GM21360 (cell line): Measurements from ENCODE around the gene SERPINH1.
"Not testable (repeated sequence)": the region's sequence is repeated elsewhere in the genome, so short reads cannot be mapped to it uniquely, and the experiment has no call there.

Experiments
- ATAC-seq: cut with Tn5 transposase; IDR thresholded peaks from one replicate; pipeline ENCODE4 v1.9.1; 2021; ENCODE audit warnings: mild to moderate bottlenecking, moderate library complexity; ENCODE audit not compliant: unreplicated experiment

SERPINH1 gene

DNA sequence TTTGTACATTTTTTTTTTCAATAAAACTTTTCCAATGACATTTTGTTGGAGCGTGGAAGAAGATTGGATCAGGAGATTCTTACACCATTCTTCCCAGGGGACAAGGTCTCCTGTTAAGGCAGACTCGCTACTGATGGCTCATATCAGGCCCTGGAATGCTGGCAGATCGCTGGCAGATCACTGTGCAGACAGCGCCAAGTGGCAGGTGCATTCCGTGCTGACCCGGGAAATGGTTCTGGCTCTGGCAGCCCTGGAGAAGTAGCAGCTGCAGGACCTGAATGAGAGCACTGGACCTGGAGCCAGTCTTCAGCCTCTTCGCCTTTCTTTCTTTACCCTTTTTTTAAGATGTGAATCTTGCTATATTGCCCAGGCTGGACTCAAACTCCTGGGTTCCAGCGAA lies 10.7 kb downstream of the SERPINH1 start:
- ATAC-seq, result no peak

DNA sequence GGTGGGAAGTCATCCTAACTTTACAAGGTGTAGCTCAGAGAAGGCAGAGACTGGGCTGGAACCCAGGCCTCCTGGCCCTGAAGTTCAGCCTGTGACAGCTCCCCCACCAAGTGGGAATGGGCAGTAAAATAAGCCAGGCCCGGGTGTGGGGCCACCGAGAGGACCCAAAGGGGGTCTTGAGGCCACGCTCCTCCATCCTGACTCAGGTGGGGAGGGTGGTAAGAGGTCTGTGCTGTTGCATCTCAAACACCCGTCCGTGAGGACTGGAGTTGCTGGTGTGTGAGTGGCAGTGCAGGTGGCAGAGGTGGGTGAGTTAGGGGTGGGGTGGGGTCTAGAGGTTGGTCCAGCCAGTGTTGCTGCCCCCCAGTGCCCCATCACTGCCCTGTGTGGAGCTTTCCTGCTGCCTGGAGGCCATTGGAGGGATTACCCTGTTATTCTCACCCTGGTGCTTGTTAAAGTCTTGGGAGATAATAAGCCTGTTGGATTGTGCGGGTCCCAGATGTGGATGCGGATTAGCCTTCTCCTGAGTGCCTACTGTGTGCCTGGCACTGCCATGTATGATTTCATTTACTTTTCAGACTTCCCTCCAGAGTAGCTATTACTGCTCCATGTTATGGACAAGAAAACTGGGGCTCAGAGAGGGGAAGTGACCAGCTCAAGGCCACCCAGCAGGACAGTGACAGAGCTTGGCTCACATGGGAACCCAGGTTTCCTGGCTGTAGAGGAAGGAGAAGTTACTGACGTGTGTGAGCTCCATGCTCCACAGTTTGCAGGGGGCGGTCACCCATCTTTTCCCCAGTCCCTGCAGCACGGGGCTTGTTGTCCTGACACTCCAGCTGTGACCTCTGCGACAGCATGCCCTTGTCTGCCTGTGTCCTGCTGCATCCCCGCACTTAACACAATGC lies 12.9 kb downstream of the SERPINH1 start:
- no peak for ATAC-seq

DNA sequence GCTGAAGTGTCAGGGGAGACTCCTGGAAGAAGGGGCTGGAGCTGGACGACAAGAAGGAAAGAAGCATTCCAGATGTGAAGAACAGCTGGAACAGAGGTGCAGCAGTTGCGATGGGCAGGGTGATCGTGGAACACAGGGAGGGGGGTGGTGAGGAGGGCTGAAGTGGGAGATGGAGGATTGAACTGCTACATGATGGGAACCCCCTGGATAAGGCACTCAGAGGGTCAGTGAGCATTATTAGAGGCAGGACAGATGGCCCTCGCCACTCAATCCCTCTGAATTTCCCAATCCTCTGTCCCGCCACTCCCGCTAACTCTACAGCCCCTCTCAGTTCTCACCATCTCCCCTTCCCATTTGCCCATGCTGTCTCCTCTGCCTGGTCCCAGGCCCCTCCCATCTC lies 14.0 kb downstream of the SERPINH1 start:
- no peak for ATAC-seq

DNA sequence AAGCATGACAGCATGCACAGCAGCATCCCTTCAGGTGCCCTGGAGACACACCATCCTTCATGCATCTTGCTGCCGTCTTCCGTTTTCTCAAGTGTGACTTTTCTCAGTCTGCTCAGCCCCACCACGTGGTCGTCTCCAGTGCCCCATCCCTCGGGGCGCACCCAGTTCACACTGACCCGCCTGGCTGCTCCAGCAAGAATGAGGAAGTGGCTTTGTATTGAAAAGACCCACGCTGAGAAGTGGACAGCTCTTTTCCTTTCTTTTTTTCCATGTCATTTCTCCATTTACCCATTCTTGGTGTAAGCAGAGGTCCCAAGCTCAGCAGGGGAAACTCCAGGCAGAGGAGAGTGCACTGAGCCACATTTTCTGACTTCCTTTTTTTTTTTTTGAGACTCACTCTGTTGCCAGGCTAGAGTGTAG lies 14.5 kb downstream of the SERPINH1 start:
- no peak for ATAC-seq

DNA sequence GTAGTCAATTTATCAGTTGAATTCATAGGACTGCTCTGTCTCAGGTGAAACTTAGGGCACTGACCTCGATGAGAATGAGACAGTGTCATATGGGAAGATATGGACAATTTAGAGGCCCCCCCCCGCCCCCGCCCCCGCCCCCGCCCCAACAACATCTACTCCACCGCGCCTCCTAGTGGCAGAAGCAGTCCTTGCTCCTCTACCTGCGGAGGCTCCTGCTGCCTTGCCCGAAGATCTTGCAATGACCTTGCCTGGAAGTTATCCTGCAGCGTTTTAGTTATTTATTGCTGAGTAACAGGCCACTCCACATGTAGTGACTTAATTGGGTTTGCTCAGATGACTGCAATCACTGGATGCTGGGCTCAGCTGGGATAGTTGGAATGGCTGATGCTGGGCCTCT lies 15.2 kb downstream of the SERPINH1 start:
- no peak for ATAC-seq

DNA sequence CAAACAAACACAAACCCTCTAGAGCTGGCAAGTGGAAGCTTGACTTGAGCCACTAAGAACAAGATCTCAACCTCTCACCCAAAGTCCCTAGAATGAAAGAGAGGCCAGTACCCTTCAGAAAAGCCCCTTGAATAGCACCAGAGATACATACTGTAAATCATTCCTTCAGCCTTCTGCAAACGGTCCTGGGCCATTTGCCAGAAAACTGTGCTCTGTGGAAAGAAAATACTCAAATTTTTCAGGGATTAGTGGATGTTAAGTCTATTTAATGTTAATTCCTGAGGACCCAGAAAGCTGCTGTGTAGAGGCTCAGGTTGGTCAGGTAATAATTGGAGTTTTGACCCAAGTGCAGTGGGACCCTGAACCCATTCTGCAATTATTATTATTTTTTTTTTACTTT lies 16.9 kb downstream of the SERPINH1 start:
- no peak for ATAC-seq

DNA sequence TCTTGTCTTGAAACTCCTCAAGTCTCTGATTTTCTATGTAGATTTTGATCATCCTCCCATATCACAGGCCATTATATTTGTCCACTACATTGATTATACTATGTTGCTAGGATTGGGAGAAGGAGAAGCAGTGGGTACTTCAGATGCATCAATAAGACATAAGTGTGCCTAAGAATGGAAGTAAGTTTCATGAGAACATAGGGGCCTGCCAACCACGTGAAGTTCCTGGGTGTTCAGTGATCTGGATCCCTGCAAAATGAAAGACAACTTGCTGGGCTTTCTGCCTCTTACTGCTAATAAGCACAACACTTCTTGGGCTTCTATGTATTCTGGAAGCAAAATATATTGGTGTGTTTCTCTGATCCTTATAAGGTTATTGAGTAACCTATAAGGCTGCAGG lies 17.8 kb downstream of the SERPINH1 start:
- no peak for ATAC-seq

DNA sequence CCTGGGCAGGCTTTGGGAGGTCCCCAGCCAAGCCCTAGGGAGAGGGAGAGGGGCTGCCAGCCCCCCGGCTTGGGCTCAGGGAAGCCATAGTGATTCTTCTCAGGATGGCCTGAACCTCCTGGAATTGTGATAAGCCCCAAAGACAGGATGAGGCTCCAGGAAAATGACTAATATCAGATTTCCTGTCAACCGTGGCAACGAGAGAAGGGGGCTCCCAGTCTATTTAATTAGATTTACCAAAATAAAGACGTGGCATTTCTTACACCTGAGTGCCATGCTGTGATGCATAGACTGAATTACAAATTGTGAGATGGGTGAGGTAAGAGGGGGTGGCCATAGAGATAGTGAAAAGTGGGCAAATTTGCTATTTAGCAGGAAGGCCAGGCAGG lies 20.4 kb downstream of the SERPINH1 start:
- ATAC-seq, result no peak

DNA sequence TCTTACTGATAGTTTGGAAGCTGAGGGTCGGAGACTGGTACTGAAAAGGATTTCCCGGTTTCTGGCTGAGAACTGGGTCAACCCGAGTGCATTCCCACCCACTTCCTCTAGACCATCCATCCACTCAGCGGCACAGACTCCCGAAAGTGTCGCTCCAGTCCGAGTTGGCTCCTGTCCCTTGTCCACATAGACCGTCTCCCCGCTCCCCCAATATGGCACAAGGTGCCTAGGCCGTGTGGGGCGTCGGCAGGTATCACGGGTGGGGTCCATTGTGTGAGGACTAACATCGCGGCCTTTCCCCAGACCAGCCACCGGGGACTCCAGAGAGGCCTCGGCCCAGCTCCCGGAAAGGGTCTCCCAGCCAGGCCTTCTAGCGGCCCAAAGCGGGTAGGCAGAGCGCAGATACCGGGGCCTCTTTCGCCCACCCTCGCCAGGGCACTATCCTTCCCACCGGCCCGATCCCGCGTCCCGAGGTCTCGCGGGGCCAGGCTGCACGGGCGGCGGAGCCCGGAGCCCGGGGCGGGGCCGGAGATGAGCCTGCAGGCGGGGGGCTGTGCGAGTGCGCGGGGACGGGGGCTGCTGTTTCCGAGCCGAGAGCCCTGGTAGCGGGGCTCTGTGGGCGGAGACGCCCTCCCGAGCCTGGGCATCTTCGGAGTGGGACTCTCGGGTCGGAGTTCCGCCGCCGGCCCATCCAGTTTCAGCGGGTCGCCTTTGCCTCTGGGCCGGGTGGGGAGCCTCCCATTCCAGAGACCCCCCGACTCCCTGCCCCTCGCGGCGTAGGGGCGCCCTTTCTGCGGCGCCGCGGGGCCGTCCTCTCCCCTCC lies 21.1 kb downstream of the SERPINH1 start:
- peak; percentile 83 for ATAC-seq

DNA sequence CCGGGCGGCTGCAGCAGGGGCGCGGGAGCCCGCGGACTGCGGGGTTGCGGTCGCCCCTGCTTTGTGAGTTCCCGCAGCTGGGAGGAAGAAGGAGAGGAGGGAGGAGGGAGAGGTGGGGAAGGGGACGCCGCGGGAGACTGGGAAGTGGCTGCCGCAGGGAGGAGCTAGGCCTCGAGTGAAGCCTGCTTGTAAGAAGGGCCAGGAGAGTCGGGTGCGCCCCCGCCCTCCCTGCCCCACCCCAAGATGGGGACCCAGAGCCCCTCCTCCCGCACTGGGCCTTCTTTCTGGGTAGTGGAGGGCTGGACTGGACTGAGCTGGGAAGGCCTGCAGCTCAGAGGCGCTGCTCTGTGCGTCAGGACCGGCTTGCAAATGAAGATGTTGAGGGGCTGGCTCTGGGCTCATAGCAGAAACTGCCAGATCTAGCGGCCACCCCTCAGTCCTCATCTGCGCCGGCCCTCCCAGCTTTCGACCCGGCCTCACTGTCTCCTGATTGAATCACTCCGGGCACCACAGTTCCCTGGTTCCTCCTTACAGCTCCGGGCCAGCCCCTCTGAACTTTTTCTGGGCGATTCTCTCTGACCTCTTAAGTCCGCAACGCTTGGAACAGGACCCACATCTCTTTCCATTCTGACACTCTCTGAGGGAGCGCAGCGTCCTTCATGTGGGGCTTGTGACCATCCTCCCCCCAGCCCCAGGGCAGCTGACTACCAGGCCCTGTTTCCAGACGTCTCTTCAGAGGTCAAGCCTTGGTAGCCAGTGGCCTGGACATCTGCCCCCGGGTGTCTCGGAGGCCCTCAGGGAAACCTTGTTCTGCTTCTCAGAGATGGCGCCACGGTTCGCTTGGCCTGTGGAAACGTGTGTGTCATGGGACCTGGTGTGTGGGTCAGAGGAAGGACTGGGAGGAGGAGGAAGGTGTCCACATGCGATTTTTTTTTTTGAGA lies 21.9 kb downstream of the SERPINH1 start:
- ATAC-seq, result no peak

DNA sequence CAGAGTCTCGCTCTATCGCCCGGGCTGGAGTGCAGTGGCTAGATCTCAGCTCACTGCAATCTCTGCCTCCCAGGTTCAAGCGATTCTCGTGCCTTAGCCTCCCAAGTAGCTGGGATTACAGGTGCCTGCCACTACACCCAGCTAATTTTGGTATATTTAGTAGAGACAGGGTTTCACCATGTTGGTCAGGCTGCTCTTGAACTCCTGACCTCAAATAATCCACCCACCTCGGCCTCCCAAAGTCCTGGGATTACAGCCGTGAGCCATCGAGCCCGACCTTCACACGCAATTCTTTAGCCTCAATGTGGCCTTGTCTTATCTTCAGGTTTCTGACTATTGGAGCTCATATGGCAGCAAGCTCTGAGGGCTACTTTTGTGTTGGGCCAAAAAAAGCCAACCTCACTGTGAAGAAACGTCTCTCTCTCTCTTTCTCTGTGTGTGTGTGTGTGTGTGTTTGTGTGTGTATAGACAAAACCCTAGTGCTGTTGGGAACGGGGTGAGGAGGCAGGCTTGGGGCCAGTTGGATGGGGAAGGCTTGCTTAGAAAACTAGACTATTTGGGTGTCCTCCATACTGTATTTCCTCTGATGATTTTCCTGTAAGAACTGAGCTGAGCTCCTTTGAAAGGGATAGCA lies 22.7 kb downstream of the SERPINH1 start:
- ATAC-seq, result not testable (repeated sequence)

DNA sequence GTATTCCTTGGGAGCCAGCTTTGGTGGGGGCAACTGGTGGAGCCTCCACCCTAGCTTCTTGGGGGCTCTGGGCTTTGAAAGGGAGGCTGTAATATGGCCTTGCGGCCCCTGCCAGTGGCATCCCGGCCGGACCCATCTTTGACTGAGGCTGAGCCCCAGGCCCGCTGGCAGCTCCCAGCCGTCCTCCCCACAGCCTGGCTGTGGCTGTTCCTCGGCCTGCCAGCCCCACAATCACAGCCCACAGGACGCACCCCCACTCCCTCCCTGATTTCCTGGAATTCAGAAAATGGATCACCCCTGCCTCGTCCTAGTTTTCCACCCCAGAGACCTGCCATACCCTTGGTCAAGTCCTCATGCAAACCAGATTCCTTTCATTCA lies 23.2 kb downstream of the SERPINH1 start:
- no peak for ATAC-seq

DNA sequence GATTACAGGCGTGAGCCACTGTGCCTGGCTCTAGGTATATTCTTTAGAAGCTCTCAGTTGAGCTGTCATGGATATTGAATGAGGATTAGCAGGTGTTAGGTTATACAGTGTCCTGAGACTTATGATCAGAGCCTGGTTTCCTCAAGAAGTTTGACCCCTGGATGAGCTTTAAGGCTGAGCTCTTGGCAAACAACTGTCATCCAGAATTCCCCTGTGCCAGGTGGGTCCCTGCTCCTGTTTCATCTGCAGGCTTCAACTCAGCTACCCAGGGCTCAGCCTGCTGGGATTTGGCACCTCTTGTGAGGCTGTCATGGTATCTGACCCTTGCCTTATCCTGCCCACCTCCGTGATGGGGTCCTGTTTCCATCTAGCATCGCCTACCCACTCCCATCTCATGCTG lies 24.3 kb downstream of the SERPINH1 start:
- no peak for ATAC-seq

DNA sequence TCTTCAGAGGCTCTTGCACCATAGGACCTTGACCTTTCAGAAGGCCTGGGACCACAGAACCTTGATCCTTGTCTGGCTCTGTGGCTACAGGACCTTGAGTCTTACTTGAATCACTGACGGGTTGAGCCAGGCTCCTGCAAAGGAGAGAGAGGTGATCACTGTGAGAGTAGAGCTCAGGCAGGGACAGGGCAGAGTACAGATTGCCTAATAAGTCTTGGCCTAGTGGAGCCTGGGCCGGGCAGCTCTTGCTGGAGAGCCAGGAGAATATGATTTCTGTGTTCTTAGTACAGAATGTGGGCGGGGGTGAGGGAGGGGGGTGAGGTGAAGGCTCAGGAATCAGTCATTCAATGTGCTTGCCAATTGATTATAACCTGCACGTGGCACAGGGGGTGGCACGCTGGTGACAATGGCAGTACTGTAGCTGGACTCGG lies 26.0 kb downstream of the SERPINH1 start:
- no peak for ATAC-seq

DNA sequence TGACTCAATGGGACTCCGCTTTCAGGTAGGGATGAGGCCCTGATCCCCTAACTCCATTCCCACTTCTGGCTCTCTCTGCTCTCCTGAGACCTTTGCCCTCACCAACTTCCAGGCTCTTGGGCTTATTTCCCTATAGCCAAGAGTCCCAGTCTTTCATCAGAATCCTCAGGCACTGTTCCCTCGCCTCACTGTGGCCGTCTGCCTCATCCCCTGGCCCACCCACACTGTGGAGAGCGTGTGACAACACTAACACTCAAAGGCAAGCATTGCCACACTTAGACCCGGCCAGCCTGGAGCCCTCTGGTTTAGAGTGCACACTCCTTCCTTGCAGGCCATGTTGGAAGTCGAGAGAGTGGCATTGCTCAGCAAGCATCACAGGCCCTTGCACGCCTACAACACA lies 27.0 kb downstream of the SERPINH1 start:
- ATAC-seq, result no peak

DNA sequence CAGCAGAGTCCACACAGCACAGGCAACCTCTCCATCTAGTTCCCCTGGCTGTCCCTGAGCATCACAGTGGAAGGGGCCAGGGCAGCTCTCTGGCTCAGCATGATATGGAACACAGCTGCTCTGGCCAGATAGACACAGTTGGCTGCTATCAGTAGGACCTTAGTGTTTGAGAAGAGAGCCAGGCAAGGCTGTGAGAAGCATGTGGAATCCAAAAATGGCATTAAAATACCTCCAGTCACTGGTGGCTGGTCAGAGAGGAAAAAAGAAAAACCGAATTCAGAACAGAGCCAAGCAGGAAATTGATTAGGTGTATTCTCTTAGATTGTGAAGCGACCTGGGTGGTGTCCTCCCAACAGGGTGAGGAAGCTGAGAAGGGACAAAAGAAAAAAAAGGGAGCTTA lies 27.9 kb downstream of the SERPINH1 start:
- ATAC-seq, result no peak

DNA sequence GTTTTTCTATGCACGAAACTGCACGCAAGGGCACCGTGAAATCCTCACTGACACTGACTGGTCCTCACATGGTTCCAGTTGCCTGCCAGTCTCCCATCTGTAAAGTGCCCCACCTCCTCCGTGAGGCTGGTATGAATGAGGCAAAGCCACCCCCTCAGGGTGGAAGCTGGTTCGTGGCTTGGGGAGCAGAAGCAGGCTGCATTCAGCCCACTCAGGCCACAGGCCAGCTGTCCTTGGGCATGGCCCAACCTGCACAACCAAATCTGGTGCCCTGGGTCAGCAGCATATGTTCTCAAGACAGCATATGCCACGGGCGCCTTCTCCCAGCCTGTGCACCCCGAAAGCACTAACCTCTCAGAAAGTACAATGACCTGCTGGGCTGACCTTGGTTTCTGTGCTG lies 29.3 kb downstream of the SERPINH1 start:
- ATAC-seq, result no peak

DNA sequence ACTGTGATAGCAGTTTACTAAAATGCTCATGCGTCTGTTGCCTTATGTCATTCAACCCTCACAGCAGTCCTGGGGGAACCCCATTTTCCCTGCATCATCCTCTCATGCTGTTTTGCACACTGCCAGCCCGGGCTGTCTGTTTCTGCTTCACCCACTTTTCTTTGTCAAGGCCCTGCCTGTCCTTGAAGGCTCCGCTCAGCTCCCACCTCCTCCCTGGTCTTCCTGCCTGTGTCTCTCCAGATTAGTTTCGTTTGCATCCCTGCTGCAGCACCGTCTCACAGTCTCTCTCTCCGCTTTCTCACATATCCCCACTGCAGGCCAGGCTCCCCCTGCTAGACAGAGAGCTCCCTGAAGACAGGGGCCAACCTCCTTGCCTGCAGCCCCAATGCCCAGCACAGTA lies 29.9 kb downstream of the SERPINH1 start:
- no peak for ATAC-seq

DNA sequence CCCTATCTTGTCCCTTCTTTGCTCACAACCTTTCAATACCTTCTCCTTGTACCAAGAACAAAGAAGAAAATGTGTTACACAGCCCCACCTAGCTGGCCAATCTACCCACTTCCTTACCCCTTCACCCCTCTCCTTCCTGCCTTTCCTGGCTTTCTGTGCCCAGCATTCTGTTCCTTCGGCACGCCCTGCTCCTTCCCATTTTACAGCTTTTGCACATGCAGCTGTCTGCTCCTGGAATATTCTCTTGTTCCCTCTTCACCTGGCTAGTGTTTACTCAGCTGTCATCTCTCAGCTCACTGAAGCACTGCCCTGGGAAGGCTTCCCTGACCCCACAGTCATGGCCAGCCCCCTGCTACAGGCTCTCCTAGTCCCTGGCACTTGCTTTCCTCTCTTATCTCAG lies 30.7 kb downstream of the SERPINH1 start:
- no peak for ATAC-seq

DNA sequence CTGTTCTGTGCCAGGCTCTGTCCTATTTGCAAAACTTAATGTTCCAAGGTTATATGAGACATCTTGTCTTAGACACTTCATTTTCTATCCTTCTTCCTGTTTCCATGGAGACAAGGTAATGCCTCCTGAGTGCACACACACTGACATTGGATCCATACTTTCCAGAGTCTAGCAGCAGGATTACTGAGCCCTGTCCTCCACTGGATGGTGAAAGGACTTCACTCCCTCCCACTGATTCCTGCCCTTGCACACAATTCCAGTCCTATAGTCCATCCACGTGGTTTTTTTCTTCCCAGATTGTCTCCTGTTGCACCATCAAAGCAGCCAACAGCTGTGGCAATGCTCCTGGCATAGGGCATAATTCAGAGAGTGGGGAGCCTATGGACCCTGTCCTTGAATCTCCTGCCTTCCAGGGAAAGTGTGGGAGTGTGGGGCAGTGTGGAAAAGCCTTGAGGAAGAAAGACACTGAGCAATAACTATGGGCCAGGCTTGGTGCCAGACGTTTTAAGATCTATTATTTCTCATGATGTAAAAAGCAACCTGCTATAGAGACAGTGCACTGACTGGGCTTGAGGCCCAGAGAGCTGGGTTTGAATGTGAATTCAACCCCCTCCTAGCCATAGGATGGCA lies 31.3 kb downstream of the SERPINH1 start:
- ATAC-seq, result no peak
